ENCODE data around the gene PLEKHG5. TPM values are rescaled to one million over a fixed set of nuclear protein-coding genes. Genes with fewer than 3 reads are reported as not detected.
"Not testable (repeated sequence)": the region's sequence is repeated elsewhere in the genome, so short reads cannot be mapped to it uniquely, and the experiment has no call there.

Gene PLEKHG5
- total RNA-seq, 1 experiment from 2014 or later = not detected

GRCh38 chr1:6456800-6457466 lies 34.5 kb downstream of the PLEKHG5 start:
- H3K27ac ChIP-seq (ENCODE audit: low read length) = no peak overlapping the region
- H2AFZ ChIP-seq (ENCODE audit: low read length) = no peak overlapping the region
- H3K4me1 ChIP-seq (ENCODE audit: low read length) = no peaks in the 10 kb centered on the region
- no peaks in the 10 kb centered on the region for H3K27me3 ChIP-seq (ENCODE audit: low read length)
- H3K4me3 ChIP-seq (ENCODE audit: low read length) = no peak overlapping the region
- no peaks in the 10 kb centered on the region for H3K9me3 ChIP-seq (ENCODE audit: low read length)
- no peak for DNase-seq
- no peaks in the 10 kb centered on the region for H3K36me3 ChIP-seq (ENCODE audit: insufficient read depth, low read length)
- no peak overlapping the region for H3K9ac ChIP-seq (ENCODE audit: low read length)
- H4K20me1 ChIP-seq (ENCODE audit: insufficient read depth, low read depth, low read length) = no peaks in the 10 kb centered on the region
- no peaks in the 10 kb centered on the region for H3K9me2 ChIP-seq (replicated peaks; ENCODE audit: insufficient read depth, low read length)
- H3K79me2 ChIP-seq (ENCODE audit: low read length) = no peaks in the 10 kb centered on the region
- H3K4me2 ChIP-seq (ENCODE audit: low read depth, low read length, poor library complexity, severe bottlenecking) = no peak overlapping the region

GRCh38 chr1:6455752-6456520 lies 35.5 kb downstream of the PLEKHG5 start:
- not testable (repeated sequence) for DNase-seq; H3K4me1 ChIP-seq (ENCODE audit: low read length); H3K79me2 ChIP-seq (ENCODE audit: low read length); H3K4me2 ChIP-seq (ENCODE audit: low read depth, low read length, poor library complexity, severe bottlenecking); H3K4me3 ChIP-seq (ENCODE audit: low read length); H3K27ac ChIP-seq (ENCODE audit: low read length); H3K36me3 ChIP-seq (ENCODE audit: insufficient read depth, low read length); H3K9me3 ChIP-seq (ENCODE audit: low read length); H2AFZ ChIP-seq (ENCODE audit: low read length); H4K20me1 ChIP-seq (ENCODE audit: insufficient read depth, low read depth, low read length); H3K27me3 ChIP-seq (ENCODE audit: low read length); H3K9ac ChIP-seq (ENCODE audit: low read length); H3K9me2 ChIP-seq (replicated peaks; ENCODE audit: insufficient read depth, low read length)

GRCh38 chr1:6454856-6455751 lies 36.4 kb downstream of the PLEKHG5 start:
- no peak for DNase-seq
- H3K4me3 ChIP-seq (ENCODE audit: low read length) = no peak overlapping the region

GRCh38 chr1:6453895-6454855 lies 37.3 kb downstream of the PLEKHG5 start:
- not testable (repeated sequence) for H3K9me3 ChIP-seq (ENCODE audit: low read length); H4K20me1 ChIP-seq (ENCODE audit: insufficient read depth, low read depth, low read length); H3K4me2 ChIP-seq (ENCODE audit: low read depth, low read length, poor library complexity, severe bottlenecking); H3K27ac ChIP-seq (ENCODE audit: low read length); H3K4me3 ChIP-seq (ENCODE audit: low read length); H3K79me2 ChIP-seq (ENCODE audit: low read length); H3K4me1 ChIP-seq (ENCODE audit: low read length); H3K36me3 ChIP-seq (ENCODE audit: insufficient read depth, low read length); H3K27me3 ChIP-seq (ENCODE audit: low read length); H2AFZ ChIP-seq (ENCODE audit: low read length); H3K9me2 ChIP-seq (replicated peaks; ENCODE audit: insufficient read depth, low read length); H3K9ac ChIP-seq (ENCODE audit: low read length); DNase-seq

More at GRCh38 chr1:6454856-6455751, 36.4 kb downstream of the PLEKHG5 start:
- H3K9me2 ChIP-seq (replicated peaks; ENCODE audit: insufficient read depth, low read length) = no peaks in the 10 kb centered on the region
- no peaks in the 10 kb centered on the region for H3K9me3 ChIP-seq (ENCODE audit: low read length)
- no peak overlapping the region for H2AFZ ChIP-seq (ENCODE audit: low read length)
- no peak overlapping the region for H3K4me2 ChIP-seq (ENCODE audit: low read depth, low read length, poor library complexity, severe bottlenecking)
- no peaks in the 10 kb centered on the region for H3K27me3 ChIP-seq (ENCODE audit: low read length)
- H3K27ac ChIP-seq (ENCODE audit: low read length) = no peak overlapping the region
- H3K4me1 ChIP-seq (ENCODE audit: low read length) = no peaks in the 10 kb centered on the region
- H3K79me2 ChIP-seq (ENCODE audit: low read length) = no peaks in the 10 kb centered on the region
- no peak overlapping the region for H3K9ac ChIP-seq (ENCODE audit: low read length)
- no peaks in the 10 kb centered on the region for H3K36me3 ChIP-seq (ENCODE audit: insufficient read depth, low read length)
- H4K20me1 ChIP-seq (ENCODE audit: insufficient read depth, low read depth, low read length) = no peaks in the 10 kb centered on the region

GRCh38 chr1:6450943-6451373 lies 40.5 kb downstream of the PLEKHG5 start:
- Histone ChIP-seq H3K4me1 (ENCODE audit: low read length) (peaks cover 13% of the 10 kb centered on the region), H3K27ac (ENCODE audit: low read length) (no peak overlapping the region), H3K36me3 (ENCODE audit: insufficient read depth, low read length) (no peaks in the 10 kb centered on the region), H3K4me2 (ENCODE audit: low read depth, low read length, poor library complexity, severe bottlenecking) (no peak overlapping the region), H4K20me1 (ENCODE audit: insufficient read depth, low read depth, low read length) (no peaks in the 10 kb centered on the region; the same call in 1 of the 2 replicates), H3K9me2 (replicated peaks; ENCODE audit: insufficient read depth, low read length) (no peaks in the 10 kb centered on the region), H3K27me3 (ENCODE audit: low read length) (no peaks in the 10 kb centered on the region), H3K79me2 (ENCODE audit: low read length) (no peaks in the 10 kb centered on the region), H2AFZ (ENCODE audit: low read length) (no peak overlapping the region), H3K9me3 (ENCODE audit: low read length) (no peaks in the 10 kb centered on the region), H3K9ac (ENCODE audit: low read length) (no peak overlapping the region), H3K4me3 (ENCODE audit: low read length) (no peak overlapping the region)
- DNase-seq = no peak

- H3K4me3 ChIP-seq (ENCODE audit: low read length); H3K79me2 ChIP-seq (ENCODE audit: low read length); H3K27me3 ChIP-seq (ENCODE audit: low read length); H2AFZ ChIP-seq (ENCODE audit: low read length); H3K9ac ChIP-seq (ENCODE audit: low read length); H3K36me3 ChIP-seq (ENCODE audit: insufficient read depth, low read length); H3K4me2 ChIP-seq (ENCODE audit: low read depth, low read length, poor library complexity, severe bottlenecking); H4K20me1 ChIP-seq (ENCODE audit: insufficient read depth, low read depth, low read length); H3K9me3 ChIP-seq (ENCODE audit: low read length); H3K9me2 ChIP-seq (replicated peaks; ENCODE audit: insufficient read depth, low read length); DNase-seq; H3K27ac ChIP-seq (ENCODE audit: low read length): not testable (repeated sequence)
- H3K4me1 ChIP-seq (ENCODE audit: low read length) = peaks cover 13% of the 10 kb centered on the region
Observed at GRCh38 chr1:6450486-6450885, 41.0 kb downstream of the PLEKHG5 start.

GRCh38 chr1:6450005-6450450 lies 41.4 kb downstream of the PLEKHG5 start:
- Histone ChIP-seq H2AFZ (ENCODE audit: low read length) (no peak overlapping the region), H3K27me3 (ENCODE audit: low read length) (no peaks in the 10 kb centered on the region), H3K4me3 (ENCODE audit: low read length) (no peak overlapping the region), H4K20me1 (ENCODE audit: insufficient read depth, low read depth, low read length) (no peaks in the 10 kb centered on the region; the same call in 1 of the 2 replicates), H3K4me2 (ENCODE audit: low read depth, low read length, poor library complexity, severe bottlenecking) (no peak overlapping the region), H3K9me2 (replicated peaks; ENCODE audit: insufficient read depth, low read length) (no peaks in the 10 kb centered on the region), H3K9me3 (ENCODE audit: low read length) (no peaks in the 10 kb centered on the region), H3K9ac (ENCODE audit: low read length) (no peak overlapping the region), H3K36me3 (ENCODE audit: insufficient read depth, low read length) (no peaks in the 10 kb centered on the region), H3K4me1 (ENCODE audit: low read length) (peaks cover 13% of the 10 kb centered on the region), H3K27ac (ENCODE audit: low read length) (no peak overlapping the region), H3K79me2 (ENCODE audit: low read length) (no peaks in the 10 kb centered on the region)
- no peak for DNase-seq

All from Karpas-422 (cell line).